D341Med (cell line): ENCODE data around the gene SUPT6H.
"Not testable (repeated sequence)": the region's sequence is repeated elsewhere in the genome, so short reads cannot be mapped to it uniquely, and the experiment has no call there.

ENCODE experiments used
- DNase-seq: peaks from one replicate; pipeline ENCODE4 v3.0.0; 2012; ENCODE audit warnings: low spot score

Gene SUPT6H

GRCh38 chr17:28719021-28719433 lies 57.0 kb downstream of the SUPT6H start:
- DNase-seq, result no peak

GRCh38 chr17:28720247-28720996 lies 58.4 kb downstream of the SUPT6H start:
- no peak for DNase-seq

- DNase-seq, result not testable (repeated sequence)
Measured at GRCh38 chr17:28720997-28721329, 59.0 kb downstream of the SUPT6H start.

GRCh38 chr17:28722417-28723158 lies 60.6 kb downstream of the SUPT6H start:
- DNase-seq, result no peak

GRCh38 chr17:28723159-28723835 lies 61.3 kb downstream of the SUPT6H start:
- DNase-seq, result no peak

GRCh38 chr17:28723836-28724499 lies 62.0 kb downstream of the SUPT6H start:
- not testable (repeated sequence) for DNase-seq

- DNase-seq, result peak; percentile 8
Measured at GRCh38 chr17:28724500-28725165, 62.6 kb downstream of the SUPT6H start.

GRCh38 chr17:28725166-28725659 lies 63.2 kb downstream of the SUPT6H start:
- no peak for DNase-seq

GRCh38 chr17:28725660-28726225 lies 63.7 kb downstream of the SUPT6H start:
- peak; percentile 83 for DNase-seq

- DNase-seq, result peak; percentile 90
Measured at GRCh38 chr17:28726226-28726626, 64.2 kb downstream of the SUPT6H start, which contains the start of gene TLCD1. TSS of gene TLCD1 (minus strand) at chr17:28726233. CDS start at chr17:28726097, 136 bp downstream.

- peak; percentile 90 for DNase-seq
Measured at GRCh38 chr17:28726627-28727491, 64.9 kb downstream of the SUPT6H start.

GRCh38 chr17:28728364-28729200 lies 66.6 kb downstream of the SUPT6H start, which contains the start of gene NEK8:
TSS of gene NEK8 (plus strand) at chr17:28728788. CDS start at chr17:28728814, 26 bp downstream.
- peak; percentile 96 for DNase-seq

GRCh38 chr17:28729950-28730330 lies 67.9 kb downstream of the SUPT6H start:
- DNase-seq, result no peak

- DNase-seq, result no peak
Measured at GRCh38 chr17:28733346-28733745, 71.3 kb downstream of the SUPT6H start.

- peak; percentile 29 for DNase-seq
Measured at GRCh38 chr17:28734712-28735241, 72.8 kb downstream of the SUPT6H start.

GRCh38 chr17:28735242-28735722 lies 73.3 kb downstream of the SUPT6H start:
- DNase-seq, result no peak

GRCh38 chr17:28735913-28736769 lies 74.1 kb downstream of the SUPT6H start:
- DNase-seq, result not testable (repeated sequence)

- no peak for DNase-seq
Measured at GRCh38 chr17:28737316-28737715, 75.3 kb downstream of the SUPT6H start.
